Measurements from ENCODE around the gene COL9A3. TPM values are rescaled to one million over a fixed set of nuclear protein-coding genes. Genes with fewer than 3 reads are reported as not detected.

COL9A3 gene
- 1.6 TPM for polyA plus RNA-seq (2012; ENCODE audit: low read depth, missing spikeins)

DNA sequence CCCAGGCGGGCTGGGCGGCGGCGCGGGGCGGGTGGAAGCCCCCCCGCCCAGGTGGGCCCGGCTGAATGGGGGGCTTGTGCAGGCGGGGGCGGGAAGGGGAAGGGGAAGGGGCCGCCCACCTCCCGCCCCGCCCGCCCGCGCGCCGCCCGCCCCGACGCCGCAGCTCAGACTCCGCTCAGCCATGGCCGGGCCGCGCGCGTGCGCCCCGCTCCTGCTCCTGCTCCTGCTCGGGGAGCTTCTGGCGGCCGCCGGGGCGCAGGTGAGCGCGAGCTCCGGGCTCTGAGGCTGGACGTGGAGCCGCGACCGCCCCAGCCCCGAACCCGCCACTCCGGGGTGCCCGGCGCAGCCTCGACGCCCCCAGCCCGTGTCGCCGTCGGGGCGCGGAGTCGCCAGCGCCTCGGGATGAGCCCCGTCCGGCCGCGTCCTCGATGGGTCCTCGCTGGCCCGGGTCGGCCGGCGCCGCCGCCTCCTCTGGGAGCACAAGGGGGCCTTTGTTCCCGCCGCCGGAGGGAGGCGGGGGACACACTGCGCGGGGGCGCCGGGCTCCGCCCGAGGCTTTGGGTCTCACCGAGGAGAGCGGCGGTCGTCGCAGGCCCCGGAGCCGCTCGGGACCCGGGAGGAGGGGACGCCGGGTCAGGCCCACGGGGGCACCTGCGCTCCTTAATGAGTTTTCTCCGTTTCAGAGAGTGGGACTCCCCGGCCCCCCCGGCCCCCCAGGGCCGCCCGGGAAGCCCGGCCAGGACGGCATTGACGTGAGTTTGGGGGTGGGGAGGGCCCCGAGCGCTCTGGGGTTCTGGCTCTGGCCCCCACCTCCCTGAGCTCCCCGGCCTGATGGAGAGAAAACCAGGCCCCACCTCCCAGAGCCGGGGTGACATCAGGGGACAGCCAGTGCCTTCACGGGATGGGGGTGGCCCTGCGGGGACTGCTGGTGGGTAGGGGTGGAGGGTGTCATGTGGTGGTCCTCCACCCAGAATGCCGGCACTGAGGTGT lies at the start of gene COL9A3:
TSS of gene COL9A3 (plus strand) at position 167 of the 990 bp plus-strand sequence. CDS start at position 182, 15 bp downstream.
- FAIRE-seq (no peak), DNase-seq (ENCODE audit: insufficient read length, low spot score) (no peak)
- TF ChIP-seq TAF1 (IDR thresholded peaks at IDR 0.05; ENCODE audit: low read depth, low read length) (no peak), PAX5 (IDR thresholded peaks at IDR 0.05; ENCODE audit: insufficient read depth, low read length, severe bottlenecking) (no peak), POU2F2 (IDR thresholded peaks at IDR 0.05; ENCODE audit: low read depth, low read length) (no peak), POLR2AphosphoS5 (IDR thresholded peaks at IDR 0.05; ENCODE audit: low read depth, low read length) (no peak), SPI1 (IDR thresholded peaks at IDR 0.05; ENCODE audit: low read depth, low read length) (no peak), POLR2A (IDR thresholded peaks at IDR 0.05; ENCODE audit: low read depth, low read length) (no peak)

DNA sequence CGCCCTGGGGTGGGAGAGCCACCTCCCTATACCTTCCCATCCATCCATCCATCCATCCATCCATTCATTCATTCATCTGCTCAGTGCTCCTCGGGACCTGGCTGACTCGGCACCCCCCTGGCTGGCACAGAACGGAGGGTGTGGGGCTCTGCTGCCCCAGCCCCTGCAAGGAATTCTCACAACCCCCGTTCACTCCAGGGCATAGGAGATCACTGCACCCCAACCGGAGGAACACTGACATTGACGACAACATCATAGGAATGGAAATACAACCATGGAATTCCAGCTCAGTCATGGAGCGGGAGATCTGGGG lies 48.7 kb upstream of the COL9A3 start:
- FAIRE-seq = no peak
- TF ChIP-seq POLR2AphosphoS5 (IDR thresholded peaks at IDR 0.05; ENCODE audit: low read depth, low read length) (no peak), POLR2A (IDR thresholded peaks at IDR 0.05; ENCODE audit: low read depth, low read length) (no peak), TAF1 (IDR thresholded peaks at IDR 0.05; ENCODE audit: low read depth, low read length) (no peak)
- DNase-seq (ENCODE audit: insufficient read length, low spot score) = no peak

DNA sequence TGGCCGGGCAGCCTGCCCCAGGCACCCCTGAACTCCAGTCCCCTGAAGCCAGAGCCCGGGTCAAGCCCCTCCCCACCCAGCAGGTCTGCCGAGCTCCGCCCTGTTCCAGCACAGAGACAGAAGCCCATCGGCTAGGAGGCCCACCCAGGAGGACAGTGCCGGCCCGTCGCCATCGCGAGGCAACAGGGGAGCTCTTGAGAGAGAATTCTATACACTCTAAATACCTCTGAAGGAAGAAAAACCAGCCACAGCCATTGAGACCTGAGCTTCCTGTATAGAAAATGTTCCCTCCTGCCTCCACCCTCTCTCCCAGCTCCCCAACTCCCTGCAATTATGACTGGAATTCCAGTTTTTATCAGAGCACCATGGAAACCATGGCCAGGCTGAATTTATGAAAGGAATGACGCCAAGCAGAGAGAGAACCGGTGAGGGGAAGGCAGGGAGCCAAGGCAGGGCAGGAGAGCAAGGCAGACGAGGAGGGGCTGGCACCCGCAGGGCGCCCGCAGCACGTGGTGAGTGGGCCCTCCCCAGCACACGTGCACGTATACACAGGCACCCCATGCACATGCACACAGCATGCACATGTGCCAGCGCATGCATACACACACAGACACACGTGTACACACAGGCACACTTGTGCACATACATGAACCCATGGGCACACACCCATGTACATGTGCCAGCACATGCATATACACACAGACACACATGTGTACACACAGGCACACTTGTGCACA lies 48.1 kb upstream of the COL9A3 start:
- no peak for TF ChIP-seq POLR2A (IDR thresholded peaks at IDR 0.05; ENCODE audit: low read depth, low read length)
- TF ChIP-seq TAF1 (IDR thresholded peaks at IDR 0.05; ENCODE audit: low read depth, low read length) = no peak
- no peak for TF ChIP-seq POLR2AphosphoS5 (IDR thresholded peaks at IDR 0.05; ENCODE audit: low read depth, low read length)
- TF ChIP-seq PAX5 (IDR thresholded peaks at IDR 0.05; ENCODE audit: insufficient read depth, low read length, severe bottlenecking) = no peak
- TF ChIP-seq SPI1 (IDR thresholded peaks at IDR 0.05; ENCODE audit: low read depth, low read length) = no peak
- no peak for TF ChIP-seq POU2F2 (IDR thresholded peaks at IDR 0.05; ENCODE audit: low read depth, low read length)
- peak; percentile 23 for FAIRE-seq
- no peak for DNase-seq (ENCODE audit: insufficient read length, low spot score)

DNA sequence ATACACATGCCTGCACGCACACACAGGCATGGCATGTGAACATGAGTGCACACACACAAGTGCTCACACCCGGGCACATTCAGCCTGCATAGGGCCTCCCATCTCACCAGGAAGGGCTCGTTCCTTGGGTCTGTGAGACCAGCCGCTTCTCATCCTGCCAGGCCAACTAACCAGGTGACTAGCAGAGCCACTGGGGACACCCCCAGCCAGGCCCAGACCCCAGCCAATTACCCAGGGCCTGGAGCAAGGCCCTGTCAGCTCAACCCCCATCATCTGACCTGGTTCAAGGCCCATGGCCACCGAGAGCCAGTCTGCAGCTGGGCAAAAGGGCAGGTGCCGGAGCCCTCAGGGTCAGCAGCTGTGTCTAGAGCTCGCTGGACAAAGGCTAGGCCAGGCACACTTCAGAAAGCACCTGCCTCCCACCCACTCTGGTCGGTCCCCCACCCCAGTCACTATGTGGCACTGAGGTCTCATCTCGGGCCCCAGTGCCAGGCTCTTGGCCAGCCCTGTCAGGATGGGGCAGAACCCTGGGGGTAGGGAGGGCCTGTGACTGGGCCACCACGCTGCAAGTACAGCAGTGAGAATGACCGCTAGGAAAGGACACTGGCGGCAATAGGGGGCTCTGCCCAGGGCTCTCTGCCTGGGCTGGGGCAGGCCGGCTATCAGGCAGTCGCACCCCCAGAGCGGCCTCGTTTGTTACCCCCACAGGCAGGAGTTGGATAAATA lies 47.3 kb upstream of the COL9A3 start:
- no peak for TF ChIP-seq POLR2A (IDR thresholded peaks at IDR 0.05; ENCODE audit: low read depth, low read length)
- TF ChIP-seq POLR2AphosphoS5 (IDR thresholded peaks at IDR 0.05; ENCODE audit: low read depth, low read length) = no peak
- no peak for TF ChIP-seq TAF1 (IDR thresholded peaks at IDR 0.05; ENCODE audit: low read depth, low read length)
- TF ChIP-seq SPI1 (IDR thresholded peaks at IDR 0.05; ENCODE audit: low read depth, low read length) = no peak
- no peak for TF ChIP-seq POU2F2 (IDR thresholded peaks at IDR 0.05; ENCODE audit: low read depth, low read length)
- no peak for TF ChIP-seq PAX5 (IDR thresholded peaks at IDR 0.05; ENCODE audit: insufficient read depth, low read length, severe bottlenecking)
- FAIRE-seq (no peak), DNase-seq (ENCODE audit: insufficient read length, low spot score) (no peak)

DNA sequence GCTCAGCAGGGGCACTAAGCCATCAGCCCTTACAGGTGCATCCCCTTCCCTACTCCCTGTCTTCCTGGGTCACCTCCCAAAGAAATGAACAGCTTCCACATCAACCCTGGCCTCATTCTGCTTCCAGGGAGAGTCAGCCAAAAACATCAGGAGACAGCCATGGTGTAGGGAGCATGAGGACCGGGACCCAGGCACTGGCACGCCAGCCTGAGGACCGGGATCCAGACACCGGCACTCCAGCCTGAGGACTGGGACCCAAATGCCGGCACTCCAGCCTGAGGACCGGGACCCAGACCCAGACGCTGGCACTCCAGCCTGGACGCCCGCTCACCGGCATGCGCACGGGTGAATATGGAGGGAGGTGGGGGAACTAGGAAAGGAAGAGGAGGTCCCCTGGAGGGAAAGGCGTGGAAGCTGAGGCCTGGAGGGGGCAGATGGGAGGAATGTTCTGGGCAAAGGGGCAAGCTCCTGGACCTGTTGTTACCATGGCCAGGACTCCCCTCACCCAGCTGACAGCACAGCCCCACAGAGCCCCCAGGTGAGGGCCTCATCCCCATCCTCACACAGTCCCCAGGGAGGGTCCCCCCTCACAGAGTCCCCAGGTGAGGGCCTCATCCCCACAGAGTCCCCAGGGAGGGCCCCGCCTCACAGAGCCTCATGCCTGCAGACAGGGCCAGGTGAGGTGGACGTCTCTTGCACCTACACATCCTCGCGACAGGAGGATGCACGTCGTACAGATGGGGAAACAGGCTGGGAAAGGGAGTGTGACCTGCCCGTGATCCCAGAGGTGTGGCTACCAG lies 46.5 kb upstream of the COL9A3 start:
- no peak for DNase-seq (ENCODE audit: insufficient read length, low spot score)
- no peak for FAIRE-seq
- TF ChIP-seq POLR2AphosphoS5 (IDR thresholded peaks at IDR 0.05; ENCODE audit: low read depth, low read length) (no peak), PAX5 (IDR thresholded peaks at IDR 0.05; ENCODE audit: insufficient read depth, low read length, severe bottlenecking) (no peak), SPI1 (IDR thresholded peaks at IDR 0.05; ENCODE audit: low read depth, low read length) (no peak), TAF1 (IDR thresholded peaks at IDR 0.05; ENCODE audit: low read depth, low read length) (no peak), POLR2A (IDR thresholded peaks at IDR 0.05; ENCODE audit: low read depth, low read length) (no peak), POU2F2 (IDR thresholded peaks at IDR 0.05; ENCODE audit: low read depth, low read length) (no peak)

DNA sequence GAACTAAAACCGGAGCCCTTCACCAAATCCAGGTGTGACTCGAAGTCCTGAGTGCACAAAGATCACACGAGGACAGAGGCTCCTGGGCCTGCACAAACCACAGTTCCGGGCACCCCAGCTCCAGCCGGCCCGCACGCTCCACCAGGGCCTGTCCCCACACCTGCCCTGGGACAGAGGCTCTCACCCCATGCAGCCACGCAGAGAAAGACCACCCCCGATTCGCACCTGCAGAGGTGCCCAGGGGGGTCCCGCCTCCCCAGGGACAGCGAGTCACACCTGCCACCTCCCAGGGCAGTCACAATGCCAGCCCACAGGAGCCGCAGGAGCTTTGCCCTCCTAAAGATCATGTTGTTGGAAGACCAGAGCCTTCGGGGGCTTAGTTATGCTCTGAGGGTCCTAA lies 45.9 kb upstream of the COL9A3 start:
- FAIRE-seq = no peak
- TF ChIP-seq POLR2AphosphoS5 (IDR thresholded peaks at IDR 0.05; ENCODE audit: low read depth, low read length) = no peak
- TF ChIP-seq POU2F2 (IDR thresholded peaks at IDR 0.05; ENCODE audit: low read depth, low read length) = no peak
- TF ChIP-seq SPI1 (IDR thresholded peaks at IDR 0.05; ENCODE audit: low read depth, low read length) = no peak
- no peak for TF ChIP-seq TAF1 (IDR thresholded peaks at IDR 0.05; ENCODE audit: low read depth, low read length)
- no peak for TF ChIP-seq PAX5 (IDR thresholded peaks at IDR 0.05; ENCODE audit: insufficient read depth, low read length, severe bottlenecking)
- TF ChIP-seq POLR2A (IDR thresholded peaks at IDR 0.05; ENCODE audit: low read depth, low read length) = no peak
- no peak for DNase-seq (ENCODE audit: insufficient read length, low spot score)

DNA sequence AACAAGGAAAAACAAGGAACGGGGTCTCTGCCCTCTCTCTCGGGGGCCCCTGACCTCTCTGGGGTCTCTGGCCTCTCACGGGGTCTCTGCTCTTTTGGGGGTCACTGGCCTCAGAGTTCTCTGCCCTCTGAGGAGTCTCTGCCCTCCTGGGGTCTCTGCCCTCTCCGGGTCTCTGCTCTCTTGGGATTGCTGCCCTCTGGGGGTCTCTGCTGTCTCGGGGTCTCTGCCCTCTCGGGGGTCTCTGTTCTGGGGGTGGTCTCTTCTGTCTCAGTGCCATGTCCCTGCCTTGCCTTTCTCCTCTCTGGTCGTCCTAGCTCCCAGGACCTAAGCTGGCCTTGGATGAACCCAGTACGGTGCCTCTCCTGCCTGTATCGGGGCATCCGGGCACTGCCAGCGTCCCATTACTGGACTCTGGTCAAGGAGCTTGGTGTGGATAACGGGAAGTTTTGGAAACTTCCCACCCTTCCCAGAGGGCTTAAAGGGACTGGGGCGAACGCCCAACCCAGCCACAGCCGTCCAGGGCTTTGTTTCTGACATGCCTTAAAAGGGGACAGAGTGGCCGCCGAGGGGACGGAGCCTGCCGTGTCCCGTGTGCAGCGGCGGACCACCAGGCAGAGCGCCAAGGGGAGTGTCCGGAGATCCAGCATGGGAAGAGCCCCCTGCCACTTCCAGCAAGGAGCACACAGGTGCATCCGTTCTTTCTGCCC lies 45.3 kb upstream of the COL9A3 start:
- FAIRE-seq (no peak), DNase-seq (ENCODE audit: insufficient read length, low spot score) (no peak)
- TF ChIP-seq POLR2AphosphoS5 (IDR thresholded peaks at IDR 0.05; ENCODE audit: low read depth, low read length) = no peak
- no peak for TF ChIP-seq POLR2A (IDR thresholded peaks at IDR 0.05; ENCODE audit: low read depth, low read length)
- no peak for TF ChIP-seq PAX5 (IDR thresholded peaks at IDR 0.05; ENCODE audit: insufficient read depth, low read length, severe bottlenecking)
- no peak for TF ChIP-seq TAF1 (IDR thresholded peaks at IDR 0.05; ENCODE audit: low read depth, low read length)
- TF ChIP-seq POU2F2 (IDR thresholded peaks at IDR 0.05; ENCODE audit: low read depth, low read length) = no peak
- no peak for TF ChIP-seq SPI1 (IDR thresholded peaks at IDR 0.05; ENCODE audit: low read depth, low read length)

DNA sequence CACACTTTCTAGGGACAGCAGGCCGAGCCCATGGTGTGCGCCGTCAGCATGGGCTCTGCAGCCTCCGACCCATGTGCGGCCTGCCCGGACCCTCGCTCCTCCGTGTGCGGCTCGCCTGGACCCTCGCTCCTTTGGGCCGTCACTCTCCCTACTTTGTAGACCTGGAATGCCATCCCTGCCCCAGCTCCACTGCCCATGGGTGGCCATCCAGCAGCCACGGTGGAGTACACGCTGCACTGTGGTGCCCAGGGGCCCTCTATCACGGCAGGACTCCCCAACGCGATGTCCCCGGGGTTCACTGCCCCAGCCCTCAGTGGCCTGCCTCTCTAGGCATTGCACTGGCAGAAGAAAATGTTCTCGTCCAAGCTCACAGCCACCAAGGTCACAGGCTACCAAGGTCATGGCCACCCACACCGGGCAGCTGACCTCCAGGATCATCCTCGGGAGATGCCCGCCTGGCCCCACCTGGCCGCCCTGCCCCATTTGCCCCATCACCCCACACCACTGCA lies 44.7 kb upstream of the COL9A3 start:
- TF ChIP-seq POLR2A (IDR thresholded peaks at IDR 0.05; ENCODE audit: low read depth, low read length) (no peak), TAF1 (IDR thresholded peaks at IDR 0.05; ENCODE audit: low read depth, low read length) (no peak), POLR2AphosphoS5 (IDR thresholded peaks at IDR 0.05; ENCODE audit: low read depth, low read length) (no peak), POU2F2 (IDR thresholded peaks at IDR 0.05; ENCODE audit: low read depth, low read length) (no peak), SPI1 (IDR thresholded peaks at IDR 0.05; ENCODE audit: low read depth, low read length) (no peak), PAX5 (IDR thresholded peaks at IDR 0.05; ENCODE audit: insufficient read depth, low read length, severe bottlenecking) (no peak)
- FAIRE-seq (no peak), DNase-seq (ENCODE audit: insufficient read length, low spot score) (no peak)

Data from GM12891 (cell line).